Neural progenitor cell (in vitro differentiated cells): ENCODE results near the gene CARD16. TPM values are rescaled to one million over a fixed set of nuclear protein-coding genes. Genes with fewer than 3 reads are reported as not detected.

ENCODE experiments used
- DNase-seq: peaks from one replicate; pipeline ENCODE4 v3.0.0-alpha.2; 2016; ENCODE audit warnings: low spot score
- H2AFZ ChIP-seq: fragments of 200-600 bp; sonication (generic); replicated peaks from 2 replicates; pipeline ENCODE4 v1.6.1; 2016; ENCODE audit warnings: antibody characterized with exemption
- H3F3A ChIP-seq: fragments of 200-600 bp; sonication (generic); 2 replicates; pipeline ENCODE4 v1.6.1; 2016; ENCODE audit warnings: antibody characterized with exemption, low read depth
- H3K27ac ChIP-seq: fragments of 200-600 bp; sonication (generic); 2 replicates; pipeline ENCODE4 v1.5.1; 2016; ENCODE audit warnings: mild to moderate bottlenecking
- H3K27me3 ChIP-seq: fragments of 200-600 bp; sonication (generic); 2 replicates; pipeline ENCODE4 v1.6.1; 2016; ENCODE audit warnings: mild to moderate bottlenecking, moderate library complexity
- H3K36me3 ChIP-seq: fragments of 200-600 bp; sonication (generic); 2 replicates; pipeline ENCODE4 v1.5.1; 2016
- H3K4me1 ChIP-seq: fragments of 200-600 bp; sonication (generic); 2 replicates; pipeline ENCODE4 v1.6.1; 2016; ENCODE audit warnings: mixed run types
- H3K4me2 ChIP-seq: fragments of 200-600 bp; sonication (generic); 2 replicates; pipeline ENCODE4 v1.6.1; 2016
- H3K4me3 ChIP-seq: fragments of 200-600 bp; sonication (generic); 2 replicates; pipeline ENCODE4 v1.5.1; 2016
- H3K79me2 ChIP-seq: fragments of 200-600 bp; sonication (generic); 2 replicates; pipeline ENCODE4 v1.6.1; 2016; ENCODE audit warnings: low read depth
- H3K9ac ChIP-seq: fragments of 200-600 bp; sonication (generic); 2 replicates; pipeline ENCODE4 v1.6.1; 2016
- H3K9me3 ChIP-seq: fragments of 200-600 bp; sonication (generic); 2 replicates; pipeline ENCODE4 v1.5.1; 2016; ENCODE audit warnings: low read depth
- H4K20me1 ChIP-seq: fragments of 200-600 bp; sonication (generic); 2 replicates; pipeline ENCODE4 v1.6.1; 2016; ENCODE audit warnings: low read depth
- H3K27ac Mint-ChIP-seq: 3 replicates; pipeline ENCODE4 v1.8.0; 2021; ENCODE audit warnings: mixed read lengths
- H3K27me3 Mint-ChIP-seq: 2 replicates; pipeline ENCODE4 v1.8.0; 2022; ENCODE audit warnings: low read depth, mild to moderate bottlenecking, inconsistent platforms, moderate library complexity, mixed read lengths; ENCODE audit not compliant: insufficient read depth
- H3K36me3 Mint-ChIP-seq: 3 replicates; pipeline ENCODE4 v1.8.0; 2021; ENCODE audit warnings: mixed read lengths
- H3K4me1 Mint-ChIP-seq: 3 replicates; pipeline ENCODE4 v1.8.0; 2021; ENCODE audit warnings: mixed read lengths
- H3K4me3 Mint-ChIP-seq: 3 replicates; pipeline ENCODE4 v1.8.0; 2021; ENCODE audit warnings: mild to moderate bottlenecking, moderate library complexity, mixed read lengths
- H3K9me3 Mint-ChIP-seq: 3 replicates; pipeline ENCODE4 v1.8.0; 2020; ENCODE audit warnings: mixed read lengths
- EZH2 ChIP-seq: fragments of 200-600 bp; sonication (generic); IDR thresholded peaks from 2 replicates; pipeline ENCODE4 v1.6.1; 2017; ENCODE audit warnings: antibody characterized with exemption, mild to moderate bottlenecking, moderate library complexity
- EZH2phosphoT487 ChIP-seq: fragments of 200-600 bp; sonication (generic); IDR thresholded peaks from 2 replicates; pipeline ENCODE4 v1.6.1; 2017; ENCODE audit warnings: antibody characterized with exemption
- total RNA-seq: library from RNA; depleted of rRNA; stranded (reverse); fragments of >200 nt; gene quantifications from 2 replicates; pipeline ENCODE4 v1.2.3, GENCODE V29; 2015; ENCODE audit warnings: low replicate concordance
- TF ChIP-seq, protein P1 (sequence below): fragments of 200-600 bp; sonication (generic); IDR thresholded peaks from 2 replicates; pipeline ENCODE4 v1.5.1; 2017; ENCODE audit warnings: antibody characterized with exemption, mild to moderate bottlenecking

CARD16 gene
- total RNA-seq, 1 donor from 2014 or later, result not detected

DNA sequence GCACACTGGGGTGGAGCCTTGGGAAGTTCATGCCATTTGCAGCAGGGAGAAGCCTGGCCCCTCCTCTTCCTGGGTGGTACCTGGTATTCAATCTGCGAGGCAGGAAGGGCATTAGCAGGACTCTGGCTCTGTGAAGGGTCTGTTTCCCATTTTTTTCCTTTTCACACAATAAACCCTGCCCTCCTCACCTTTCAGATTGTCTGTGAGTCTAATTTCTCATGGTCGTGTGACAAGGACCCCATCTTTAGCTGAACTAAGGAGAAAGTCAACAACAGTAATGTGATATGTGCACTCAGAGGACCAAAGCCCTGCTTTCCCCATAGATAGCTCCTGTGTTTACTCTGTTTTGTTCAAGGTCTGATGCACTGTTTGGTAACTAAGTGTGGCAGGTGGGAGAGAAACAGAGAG, 50.1 kb downstream of the CARD16 start:
- Histone ChIP-seq H3K9me3 (no peaks in the 10 kb centered on the region), H3K27me3 (no peaks in the 10 kb centered on the region), H3K27ac (no peak overlapping the region), H3F3A (no peaks in the 10 kb centered on the region), H4K20me1 (no peaks in the 10 kb centered on the region), H3K36me3 (no peaks in the 10 kb centered on the region), H3K4me3 (no peak overlapping the region), H2AFZ (no peak overlapping the region), H3K9ac (no peak overlapping the region), H3K4me2 (no peak overlapping the region), H3K4me1 (no peaks in the 10 kb centered on the region), H3K79me2 (no peaks in the 10 kb centered on the region)
- H3K36me3 Mint-ChIP-seq, result no peaks in the 10 kb centered on the region
- no peaks in the 10 kb centered on the region for H3K4me1 Mint-ChIP-seq
- H3K27ac Mint-ChIP-seq, result no peak overlapping the region
- DNase-seq, result no peak
- TF ChIP-seq EZH2phosphoT487, result no peak
- no peak for TF ChIP-seq EZH2
- TF ChIP-seq, protein P1, sequence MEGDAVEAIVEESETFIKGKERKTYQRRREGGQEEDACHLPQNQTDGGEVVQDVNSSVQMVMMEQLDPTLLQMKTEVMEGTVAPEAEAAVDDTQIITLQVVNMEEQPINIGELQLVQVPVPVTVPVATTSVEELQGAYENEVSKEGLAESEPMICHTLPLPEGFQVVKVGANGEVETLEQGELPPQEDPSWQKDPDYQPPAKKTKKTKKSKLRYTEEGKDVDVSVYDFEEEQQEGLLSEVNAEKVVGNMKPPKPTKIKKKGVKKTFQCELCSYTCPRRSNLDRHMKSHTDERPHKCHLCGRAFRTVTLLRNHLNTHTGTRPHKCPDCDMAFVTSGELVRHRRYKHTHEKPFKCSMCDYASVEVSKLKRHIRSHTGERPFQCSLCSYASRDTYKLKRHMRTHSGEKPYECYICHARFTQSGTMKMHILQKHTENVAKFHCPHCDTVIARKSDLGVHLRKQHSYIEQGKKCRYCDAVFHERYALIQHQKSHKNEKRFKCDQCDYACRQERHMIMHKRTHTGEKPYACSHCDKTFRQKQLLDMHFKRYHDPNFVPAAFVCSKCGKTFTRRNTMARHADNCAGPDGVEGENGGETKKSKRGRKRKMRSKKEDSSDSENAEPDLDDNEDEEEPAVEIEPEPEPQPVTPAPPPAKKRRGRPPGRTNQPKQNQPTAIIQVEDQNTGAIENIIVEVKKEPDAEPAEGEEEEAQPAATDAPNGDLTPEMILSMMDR, result no peak
- H3K27me3 Mint-ChIP-seq, result no peaks in the 10 kb centered on the region
- no peaks in the 10 kb centered on the region for H3K9me3 Mint-ChIP-seq
- H3K4me3 Mint-ChIP-seq, result no peak overlapping the region

DNA sequence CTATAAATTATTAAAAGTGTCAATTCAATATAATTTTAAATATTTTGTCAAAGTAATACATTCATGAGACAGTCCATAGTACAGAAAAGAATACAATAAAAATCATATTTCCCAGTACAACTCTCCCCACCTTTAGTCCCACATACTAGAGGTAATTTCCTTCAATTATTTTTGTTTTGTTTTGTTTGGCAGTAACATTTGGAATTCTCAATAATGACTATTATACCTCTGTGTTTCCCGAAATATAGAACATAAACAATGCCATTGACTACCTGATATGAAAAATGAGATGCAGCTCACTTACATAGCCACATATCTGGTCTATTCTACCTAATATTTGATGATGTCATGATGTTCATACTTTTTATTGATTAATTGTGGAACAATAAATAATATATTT, 52.4 kb downstream of the CARD16 start:
- TF ChIP-seq, protein P1, result no peak
- no peak for TF ChIP-seq EZH2
- TF ChIP-seq EZH2phosphoT487, result no peak
- peaks cover 12% of the 10 kb centered on the region for H3K9me3 Mint-ChIP-seq
- no peaks in the 10 kb centered on the region for H3K36me3 ChIP-seq
- H3K4me3 Mint-ChIP-seq, result no peak overlapping the region
- H3K4me1 Mint-ChIP-seq, result no peaks in the 10 kb centered on the region
- no peaks in the 10 kb centered on the region for H3K9me3 ChIP-seq
- no peaks in the 10 kb centered on the region for H3K27me3 ChIP-seq
- no peaks in the 10 kb centered on the region for H3F3A ChIP-seq
- H3K9ac ChIP-seq, result no peak overlapping the region
- H3K27ac ChIP-seq, result no peak overlapping the region
- no peaks in the 10 kb centered on the region for H3K4me1 ChIP-seq
- DNase-seq, result no peak
- H3K27me3 Mint-ChIP-seq, result no peaks in the 10 kb centered on the region
- H3K4me2 ChIP-seq, result no peak overlapping the region
- H3K79me2 ChIP-seq, result no peaks in the 10 kb centered on the region
- no peaks in the 10 kb centered on the region for H3K36me3 Mint-ChIP-seq
- H4K20me1 ChIP-seq, result no peaks in the 10 kb centered on the region
- no peak overlapping the region for H3K4me3 ChIP-seq
- H3K27ac Mint-ChIP-seq, result no peak overlapping the region
- no peak overlapping the region for H2AFZ ChIP-seq

DNA sequence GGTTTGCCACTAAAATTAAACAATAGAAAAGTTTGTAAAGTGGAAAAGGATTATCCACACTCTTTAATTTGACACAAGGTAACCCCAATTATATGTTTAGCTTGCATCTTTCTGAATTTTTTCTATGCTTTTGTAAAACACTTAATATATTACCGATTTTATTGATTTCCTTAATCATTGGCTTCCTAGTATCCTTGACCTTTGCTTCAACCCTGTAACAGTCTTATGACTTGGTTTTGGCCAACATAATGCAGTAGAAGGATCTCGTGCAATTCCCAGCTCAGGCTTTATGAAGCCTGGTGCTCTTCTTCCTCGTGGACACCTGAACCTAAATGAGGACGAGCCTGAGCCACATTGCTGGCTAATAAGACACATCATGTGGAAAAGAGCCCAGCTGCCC, 53.1 kb downstream of the CARD16 start:
- Histone ChIP-seq H3K36me3 (no peaks in the 10 kb centered on the region), H3K9me3 (no peaks in the 10 kb centered on the region), H3K4me3 (no peak overlapping the region), H3K79me2 (no peaks in the 10 kb centered on the region), H3K27ac (no peak overlapping the region), H3F3A (no peaks in the 10 kb centered on the region), H3K27me3 (no peaks in the 10 kb centered on the region), H2AFZ (no peak overlapping the region), H3K9ac (no peak overlapping the region), H4K20me1 (no peaks in the 10 kb centered on the region), H3K4me2 (no peak overlapping the region), H3K4me1 (no peaks in the 10 kb centered on the region)
- no peak overlapping the region for H3K27ac Mint-ChIP-seq
- H3K4me3 Mint-ChIP-seq, result no peak overlapping the region
- DNase-seq, result no peak
- H3K4me1 Mint-ChIP-seq, result no peaks in the 10 kb centered on the region
- H3K27me3 Mint-ChIP-seq, result no peaks in the 10 kb centered on the region
- peaks cover 12% of the 10 kb centered on the region for H3K9me3 Mint-ChIP-seq
- TF ChIP-seq EZH2, result no peak
- TF ChIP-seq EZH2phosphoT487, result no peak
- TF ChIP-seq, protein P1, result no peak
- H3K36me3 Mint-ChIP-seq, result no peaks in the 10 kb centered on the region

Other genes with a start within 250 kb of the CARD16 start
- gene CASP12, start 146.9 kb downstream of the CARD16 start, total RNA-seq, result not detected in 2 replicates
- gene CASP4, start 76.8 kb downstream of the CARD16 start, total RNA-seq, result not detected in 2 replicates
- not detected in 2 replicates for gene CASP5, start 22.2 kb downstream of the CARD16 start, total RNA-seq
- not detected in 2 replicates for gene CASP1, start 10.2 kb downstream of the CARD16 start, total RNA-seq
- not detected in 2 replicates for gene CARD18, start 94.4 kb upstream of the CARD16 start, total RNA-seq